ENCODE data around the gene LAMA2.

LAMA2 gene

DNA sequence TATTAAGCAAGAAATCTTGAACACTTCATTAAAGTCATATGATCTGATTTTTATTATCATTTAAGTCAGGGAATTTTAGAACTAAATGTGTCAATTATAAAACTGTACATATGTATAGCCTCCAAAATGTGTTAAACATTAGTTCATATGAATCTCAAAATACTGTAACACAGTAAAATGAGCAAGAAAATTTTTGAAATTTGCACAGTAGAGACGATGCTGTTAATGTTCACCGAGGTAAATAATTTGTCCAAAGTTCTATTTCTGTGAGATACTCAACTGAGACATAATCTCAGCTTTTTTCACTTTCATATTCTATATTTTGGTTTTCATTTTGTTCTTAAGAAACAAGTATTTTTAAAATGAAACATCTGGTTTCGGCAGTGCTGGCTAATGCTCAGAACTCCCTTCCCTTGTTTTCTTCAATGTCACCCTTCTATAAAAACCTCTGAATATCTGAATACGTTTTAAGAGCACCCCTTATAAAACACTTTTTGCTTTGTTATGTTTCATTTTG, 353.1 kb downstream of the LAMA2 start:
- DNase-seq, result no peak

DNA sequence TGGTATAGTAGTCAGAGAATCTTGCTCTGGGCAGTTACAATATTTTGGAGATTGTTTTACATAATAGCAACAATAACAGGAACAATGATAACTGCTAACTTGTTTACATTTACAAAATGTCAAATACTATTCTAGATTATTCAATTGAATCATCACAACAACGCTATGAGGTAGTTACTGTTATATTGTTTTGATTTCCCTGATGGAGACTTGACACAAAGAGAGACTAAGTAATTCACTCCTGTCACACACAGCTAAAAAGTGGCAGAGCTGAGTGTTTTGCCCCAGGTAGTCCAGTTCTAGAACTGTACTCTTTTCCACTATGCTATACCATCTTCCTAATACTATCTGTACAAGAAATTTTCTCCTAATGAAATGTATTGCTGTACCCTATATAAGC, 356.1 kb downstream of the LAMA2 start:
- no peak for DNase-seq

DNA sequence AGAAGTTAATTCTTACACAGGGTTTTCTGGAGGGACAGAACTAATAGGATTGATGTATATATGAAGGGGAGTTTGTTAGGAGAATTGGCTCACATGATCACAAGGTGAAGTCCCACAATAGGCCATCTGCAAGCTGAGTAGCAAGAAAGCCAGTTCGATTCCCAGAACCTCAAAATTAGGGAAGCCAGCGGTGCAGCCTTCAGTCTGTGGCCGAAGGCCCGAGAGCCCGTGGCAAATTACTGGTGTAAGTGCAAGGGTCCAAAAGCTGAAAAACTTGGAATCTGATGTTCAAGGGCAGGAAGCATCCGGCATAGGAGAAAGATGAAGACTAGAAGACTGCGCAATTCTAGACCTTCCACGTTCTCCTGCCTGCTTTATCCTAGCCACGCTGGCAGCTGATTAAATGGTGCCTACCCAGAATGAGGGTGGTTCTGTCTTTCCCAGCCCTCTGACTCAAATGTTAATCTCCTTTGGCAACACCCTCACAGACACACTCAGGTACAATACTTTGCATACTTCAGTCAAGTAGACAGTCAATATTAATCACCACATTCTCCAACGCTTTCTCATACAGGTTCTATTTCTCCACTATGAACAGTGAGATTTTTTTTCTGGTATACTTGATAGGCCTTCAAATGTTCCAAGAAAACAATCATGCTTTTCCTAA, 357.0 kb downstream of the LAMA2 start:
- DNase-seq, result no peak

DNA sequence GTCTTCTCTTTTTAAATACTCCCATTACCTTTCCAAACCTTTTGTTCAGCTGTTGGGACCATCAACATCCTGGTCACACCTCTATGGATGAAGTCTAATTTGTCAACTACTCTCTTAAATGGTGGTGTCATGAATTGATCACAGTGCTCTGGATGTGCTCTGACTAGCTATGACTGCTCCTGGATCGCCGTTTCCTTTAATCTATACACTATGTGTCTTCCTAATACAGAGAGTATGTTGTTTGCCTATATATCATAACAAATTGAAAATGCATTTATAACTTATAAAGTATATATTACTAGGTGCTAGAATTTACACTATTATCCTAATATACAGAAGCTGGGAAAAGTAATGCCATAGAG, 357.5 kb downstream of the LAMA2 start:
- DNase-seq, result no peak

DNA sequence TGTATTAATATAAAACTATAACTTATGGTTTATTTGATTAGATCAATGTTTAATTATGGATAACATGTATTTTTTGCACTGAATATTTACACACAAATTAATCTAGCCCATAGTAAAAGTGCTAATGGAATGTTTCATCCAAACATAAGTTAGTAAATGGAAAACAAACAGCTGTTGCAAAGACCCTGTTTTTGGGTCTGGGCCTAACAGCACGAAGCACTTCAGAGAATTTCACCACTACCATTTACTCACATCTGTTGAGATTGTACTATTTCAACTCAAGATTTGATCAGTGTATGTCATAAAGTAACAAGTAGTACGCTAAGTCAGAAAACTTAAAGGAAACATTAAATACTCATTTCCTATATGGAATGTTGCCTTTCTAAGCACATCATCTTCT, 359.6 kb downstream of the LAMA2 start:
- no peak for DNase-seq

DNA sequence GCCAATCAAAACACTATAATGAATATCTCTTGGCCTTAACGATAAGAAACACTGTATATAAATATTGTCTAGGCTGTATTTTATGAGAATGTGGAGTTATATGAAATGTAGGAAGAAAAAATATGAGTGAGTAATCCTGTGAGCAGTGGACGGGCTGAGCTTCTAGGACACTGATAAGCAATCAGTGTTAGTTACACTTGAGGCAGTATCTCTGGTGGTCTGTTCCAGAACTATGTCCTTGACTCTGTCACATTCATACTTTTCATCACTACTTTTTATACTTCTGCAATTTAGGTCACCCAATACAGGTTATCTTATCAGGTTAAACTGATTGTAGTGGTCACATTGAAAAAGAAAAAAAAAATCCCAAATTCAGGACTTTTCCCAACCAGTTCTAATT, 360.4 kb downstream of the LAMA2 start:
- no peak for DNase-seq

DNA sequence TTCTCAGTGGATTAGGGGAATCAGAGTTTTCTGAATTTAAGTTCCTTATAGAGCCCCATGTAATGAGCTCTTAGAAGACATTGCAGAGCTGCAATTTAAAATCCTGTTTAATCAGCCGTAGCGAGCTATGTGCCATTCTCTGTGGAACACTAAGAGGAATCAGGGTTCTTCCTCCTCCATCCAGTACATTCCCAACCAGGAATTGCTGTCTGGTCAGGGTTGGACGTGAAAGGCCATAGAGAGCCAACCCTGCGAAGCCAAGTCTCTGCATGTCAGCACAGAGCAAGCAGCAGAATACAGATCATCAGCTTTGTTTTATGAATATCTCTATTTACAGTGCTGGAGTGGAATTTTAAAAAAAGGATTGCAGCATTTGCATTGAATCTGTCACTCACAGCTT, 366.0 kb downstream of the LAMA2 start:
- DNase-seq, result no peak

DNA sequence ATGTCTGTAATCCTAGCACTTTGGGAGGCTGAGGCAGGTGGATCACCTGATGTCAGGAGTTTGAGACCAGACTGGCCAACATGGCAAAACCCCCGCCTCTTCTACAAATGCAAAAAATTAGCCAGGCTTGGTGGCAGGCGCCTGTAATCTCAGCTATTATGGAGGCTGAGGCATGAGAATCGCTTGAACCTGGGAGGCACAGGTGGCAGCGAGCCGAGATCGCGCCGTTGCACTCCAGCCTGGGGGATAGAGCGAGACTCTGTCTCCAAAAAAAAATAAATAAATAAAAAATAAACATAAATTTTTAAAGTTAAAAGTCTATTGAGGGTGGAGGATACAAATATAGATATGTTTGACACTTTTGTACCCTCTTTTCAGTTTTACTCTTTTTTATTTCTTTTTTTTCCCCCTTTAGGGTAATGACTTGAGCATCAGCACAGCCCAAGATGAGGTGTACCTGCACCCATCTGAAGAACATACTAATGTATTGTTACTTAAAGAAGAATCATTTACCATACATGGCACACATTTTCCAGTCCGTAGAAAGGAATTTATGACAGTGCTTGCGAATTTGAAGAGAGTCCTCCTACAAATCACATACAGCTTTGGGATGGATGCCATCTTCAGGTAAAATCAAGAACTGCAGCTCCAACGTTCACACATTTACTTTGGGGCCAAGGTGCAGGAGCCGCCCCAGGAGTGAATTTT, 368.9 kb downstream of the LAMA2 start:
- DNase-seq, result no peak

DNA sequence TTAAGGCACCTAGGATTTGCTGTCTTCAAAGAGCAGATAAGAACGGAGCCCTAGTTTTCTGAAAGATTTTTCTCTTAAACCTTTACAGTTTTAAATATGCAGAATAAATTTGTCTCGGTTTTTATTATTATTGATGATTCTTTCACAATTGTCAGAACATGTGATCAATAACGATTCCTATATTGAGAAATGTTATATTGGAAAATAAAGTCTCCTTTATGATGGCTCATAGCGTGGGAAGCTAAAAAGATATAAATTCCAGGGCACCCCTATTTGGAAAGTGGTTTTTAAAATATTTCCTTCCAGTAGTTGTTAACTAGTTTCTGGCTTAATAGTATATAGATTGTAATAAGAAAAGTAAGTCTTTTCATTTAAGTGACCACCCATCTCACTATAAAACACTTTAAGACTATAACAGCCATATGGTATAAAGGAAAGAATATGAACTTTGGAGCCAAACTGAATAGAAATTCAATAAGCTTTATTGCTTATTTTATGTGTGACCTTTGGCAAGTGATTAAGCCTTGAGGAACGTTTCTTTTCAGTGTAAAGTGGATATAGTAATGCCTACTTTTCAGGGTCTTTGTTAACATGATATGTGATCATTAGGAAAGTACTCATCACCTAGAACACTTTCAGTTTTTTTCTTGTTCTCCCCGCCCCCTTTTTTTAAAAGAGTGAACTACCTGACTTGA, 369.6 kb downstream of the LAMA2 start:
- DNase-seq, result no peak

DNA sequence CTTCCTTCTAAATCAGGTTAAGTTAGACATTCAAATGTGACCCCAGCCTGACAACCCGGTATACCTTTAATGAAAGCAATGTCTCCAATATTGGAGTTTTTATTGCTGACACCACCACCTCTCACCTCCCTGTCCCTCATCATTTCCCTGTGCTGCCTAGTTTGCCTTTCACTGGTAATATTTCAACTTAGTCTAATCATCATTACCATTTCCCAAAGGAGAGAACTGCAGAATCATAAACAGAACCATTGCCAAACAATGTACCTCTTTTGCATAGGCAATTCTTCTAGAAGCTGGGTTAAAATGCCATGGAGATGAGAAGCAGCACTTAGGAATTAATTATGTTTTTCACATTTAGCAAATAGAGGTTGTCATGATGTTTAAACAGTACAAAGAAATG, 370.3 kb downstream of the LAMA2 start:
- DNase-seq, result no peak

DNA sequence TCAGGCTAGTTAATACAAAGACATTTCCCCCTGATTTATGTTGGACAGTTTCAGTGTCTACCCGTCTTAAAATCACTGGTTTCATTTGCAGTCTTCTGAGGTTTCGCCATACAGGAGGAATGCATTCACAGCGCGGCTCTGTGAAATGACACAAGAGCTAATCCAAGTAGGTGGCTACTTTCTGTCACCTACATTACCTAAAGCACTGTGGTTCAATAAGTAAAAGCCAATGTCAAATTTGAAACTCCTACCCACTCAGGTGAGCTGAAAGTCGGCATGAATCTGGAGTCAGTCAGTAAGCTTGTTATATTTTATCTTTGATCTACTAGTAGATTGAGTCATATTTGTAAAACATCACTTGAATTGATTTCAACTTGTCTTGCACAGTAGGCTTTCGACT, 370.8 kb downstream of the LAMA2 start:
- no peak for DNase-seq

DNA sequence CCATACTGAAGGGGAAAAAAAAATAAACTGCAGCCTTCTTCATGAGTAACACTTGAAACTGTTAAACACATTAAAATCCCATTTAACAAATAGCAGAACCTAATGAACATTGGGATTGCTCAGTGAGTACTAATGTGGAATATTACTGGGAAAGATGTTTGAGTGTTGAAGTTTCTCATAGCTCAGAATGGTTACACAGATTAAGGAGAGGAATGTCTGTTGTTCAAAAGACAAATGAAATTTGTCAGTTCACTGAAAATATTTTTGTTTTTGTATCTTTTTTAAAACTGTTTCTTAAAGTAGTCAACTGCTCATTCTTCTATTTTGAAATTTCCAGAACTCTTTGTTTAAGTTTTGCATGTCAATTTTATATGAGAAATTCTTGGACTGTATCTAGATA, 374.3 kb downstream of the LAMA2 start:
- no peak for DNase-seq

DNA sequence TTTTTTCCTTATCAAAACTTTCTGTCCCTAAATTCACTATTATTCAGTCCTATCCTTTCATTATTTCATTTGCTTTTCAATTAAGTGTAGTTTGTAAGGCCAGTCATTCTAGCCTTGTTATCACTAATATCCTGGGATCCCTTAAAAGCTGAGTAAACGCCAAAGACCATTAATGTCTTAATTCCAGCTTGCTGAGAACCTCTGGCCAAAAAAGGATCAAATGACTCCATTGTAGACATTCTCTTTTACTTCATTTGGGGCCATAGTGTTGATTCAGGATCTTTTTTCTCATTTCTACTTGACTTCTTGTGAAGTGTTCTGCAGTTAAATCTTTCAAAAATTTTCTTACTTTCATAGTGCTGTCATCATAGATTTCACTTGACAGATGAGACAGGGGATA, 379.7 kb downstream of the LAMA2 start:
- DNase-seq, result no peak

DNA sequence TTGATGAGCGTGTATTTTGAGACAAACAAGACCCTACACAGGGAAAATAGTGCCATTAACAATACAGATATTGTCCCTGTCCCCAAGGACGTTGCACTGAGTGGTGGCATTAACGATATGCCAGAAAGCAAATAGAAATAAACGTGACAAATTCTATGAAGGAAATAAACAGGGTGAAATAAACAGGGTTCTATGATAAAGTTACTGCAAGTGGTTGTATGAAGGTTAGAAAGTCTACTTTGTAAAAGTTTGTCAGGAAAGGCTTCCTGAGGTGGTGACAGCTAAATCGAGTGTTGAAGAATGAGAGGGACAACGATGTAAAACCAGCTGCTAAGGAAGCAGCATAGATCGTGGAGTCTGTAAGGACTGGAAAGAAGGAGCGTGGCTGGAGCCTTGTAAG, 380.2 kb downstream of the LAMA2 start:
- DNase-seq, result no peak

DNA sequence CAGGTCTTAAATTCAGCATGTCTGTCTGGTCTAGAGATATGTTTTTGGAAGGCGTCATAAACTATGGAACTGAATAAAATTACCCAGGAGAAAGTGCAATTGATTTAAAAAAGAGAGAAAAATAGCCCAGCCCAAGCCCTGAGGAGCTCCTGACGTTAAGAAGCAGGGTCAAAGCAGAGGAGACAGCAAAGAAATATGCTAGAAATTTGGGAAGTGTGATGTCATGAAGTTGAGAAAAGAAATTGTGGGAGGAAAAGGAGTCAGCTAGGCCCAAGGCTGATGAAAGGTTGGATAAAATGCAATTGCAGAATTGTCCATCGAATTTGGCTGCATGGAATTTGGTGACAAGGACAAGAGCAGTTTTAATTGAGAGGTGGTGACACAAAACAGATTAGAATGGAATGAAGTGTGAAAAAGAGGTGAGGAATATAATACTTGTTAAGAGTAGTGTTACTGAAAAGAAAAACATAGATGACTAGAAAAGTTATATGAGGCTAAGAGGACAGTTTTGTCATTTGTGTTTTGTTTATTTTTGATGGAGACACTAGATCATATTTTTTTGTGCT, 381.6 kb downstream of the LAMA2 start:
- no peak for DNase-seq

DNA sequence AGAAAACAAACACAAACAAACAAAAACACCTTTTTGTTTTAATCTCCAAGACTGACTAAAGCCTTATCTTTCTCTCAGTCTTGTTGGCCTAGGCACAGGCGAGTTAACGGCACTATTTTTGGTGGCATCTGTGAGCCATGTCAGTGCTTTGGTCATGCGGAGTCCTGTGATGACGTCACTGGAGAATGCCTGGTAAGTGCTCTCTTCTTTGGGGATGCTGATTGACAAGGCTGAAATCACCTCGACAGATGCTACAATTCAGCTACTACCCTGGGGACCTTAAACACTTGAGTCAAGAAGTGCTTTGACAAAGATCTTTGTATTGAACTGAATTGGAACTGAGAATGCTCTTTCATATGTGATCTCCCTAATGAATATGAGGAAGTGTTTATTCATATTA, 384.1 kb downstream of the LAMA2 start:
- no peak for DNase-seq

DNA sequence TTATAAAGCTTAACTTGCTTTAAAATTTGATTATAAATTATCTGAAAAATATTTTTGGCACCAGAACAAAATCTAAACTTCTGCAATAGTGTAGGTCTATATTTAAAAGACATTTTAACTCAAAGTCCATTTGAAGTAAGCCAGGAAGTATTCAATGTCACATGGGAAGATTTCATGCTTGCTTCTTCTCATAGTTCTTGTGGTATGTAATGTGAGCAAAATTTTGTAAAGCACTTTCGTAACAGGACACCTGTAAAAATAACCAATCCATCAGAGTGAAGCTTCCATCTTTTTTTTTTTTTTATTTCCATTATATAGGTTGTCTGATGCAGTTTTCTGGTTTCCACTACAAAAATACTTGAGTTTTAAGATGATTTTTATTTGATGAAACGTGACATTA, 386.1 kb downstream of the LAMA2 start:
- no peak for DNase-seq

DNA sequence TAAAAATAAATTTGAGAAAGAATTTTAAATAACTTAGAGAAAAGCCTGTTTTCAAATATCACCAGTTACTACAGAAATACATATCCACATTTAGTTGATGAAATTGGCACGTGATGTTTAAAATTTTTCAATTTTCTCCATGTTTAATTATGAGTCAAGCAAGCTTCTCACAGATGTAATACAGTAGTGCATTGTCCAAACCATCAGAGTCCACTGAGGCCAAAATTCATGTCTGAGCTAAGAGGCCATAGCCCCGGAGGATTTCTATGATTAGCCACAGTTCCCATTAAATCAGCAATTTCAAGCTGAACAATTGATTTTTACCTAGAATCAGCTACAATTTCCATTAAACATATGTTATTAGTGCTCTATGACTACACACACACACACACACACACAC, 387.0 kb downstream of the LAMA2 start:
- no peak for DNase-seq

DNA sequence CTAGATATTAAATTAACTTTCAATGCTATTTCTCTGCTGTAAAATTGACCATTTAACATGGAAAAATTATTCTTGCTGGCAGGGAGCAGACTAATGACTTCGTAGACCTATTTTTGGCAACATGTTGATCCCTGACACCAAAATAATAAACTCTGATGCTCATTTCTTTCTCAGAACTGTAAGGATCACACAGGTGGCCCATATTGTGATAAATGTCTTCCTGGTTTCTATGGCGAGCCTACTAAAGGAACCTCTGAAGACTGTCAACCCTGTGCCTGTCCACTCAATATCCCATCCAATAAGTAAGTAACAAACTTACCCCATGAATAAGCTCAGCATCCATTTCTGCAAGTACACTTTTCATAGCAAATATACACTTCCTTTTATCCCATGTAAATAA, 387.5 kb downstream of the LAMA2 start:
- no peak for DNase-seq

DNA sequence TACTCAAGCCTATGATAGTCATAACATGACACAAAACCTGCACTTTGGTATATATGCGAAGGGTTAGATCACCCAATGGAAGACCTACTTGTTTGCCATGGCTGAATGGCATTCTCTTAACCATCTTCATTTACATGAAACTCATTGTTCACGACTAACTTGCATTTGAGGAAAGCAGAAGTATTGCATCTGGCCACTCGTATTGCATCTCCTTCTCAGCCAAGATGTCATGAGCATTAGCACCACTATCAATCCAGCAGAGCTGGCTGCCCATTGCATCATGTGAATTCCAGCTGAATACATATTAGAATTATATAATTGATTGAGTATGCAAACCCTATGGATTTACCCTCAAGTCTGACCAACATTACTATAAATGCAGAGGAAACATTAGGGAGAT, 390.2 kb downstream of the LAMA2 start:
- no peak for DNase-seq

DNA sequence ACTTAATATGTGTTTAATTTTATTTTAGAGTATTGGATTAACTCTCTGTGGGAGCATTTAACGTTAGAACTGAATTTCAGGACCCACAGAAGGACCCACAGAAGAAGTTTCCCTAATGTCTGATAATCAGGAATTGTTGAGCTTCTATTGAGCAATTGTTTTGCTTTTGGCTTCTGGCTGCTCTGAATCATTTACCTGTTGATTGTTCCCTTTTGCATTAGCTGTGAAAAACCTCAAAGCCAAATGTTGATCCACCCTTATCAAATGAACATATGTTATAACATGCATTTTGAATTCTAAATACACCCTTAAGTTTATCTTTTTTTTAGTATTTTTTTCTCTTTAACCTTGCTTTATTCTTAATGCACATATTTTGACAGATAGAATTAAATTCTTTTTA, 393.5 kb downstream of the LAMA2 start:
- no peak for DNase-seq

DNA sequence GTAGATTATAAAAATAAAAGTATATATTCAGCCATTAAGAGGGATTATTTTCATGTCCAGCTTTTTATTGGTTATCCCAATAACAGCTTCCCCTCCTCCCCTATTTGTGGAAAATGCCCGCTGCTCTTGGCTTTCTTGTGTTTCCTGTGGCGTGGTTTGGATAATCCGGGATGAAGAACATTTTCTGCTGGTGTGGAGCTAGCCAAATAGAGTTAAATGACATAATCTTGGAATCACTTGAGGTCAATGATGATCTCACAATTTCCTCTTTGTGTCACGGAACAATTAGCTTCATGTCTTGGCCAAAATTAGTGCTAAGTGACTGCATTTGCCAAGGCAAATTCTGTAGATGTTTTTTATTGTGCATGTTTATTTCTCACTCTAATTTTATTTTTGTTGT, 394.0 kb downstream of the LAMA2 start:
- DNase-seq, result no peak

DNA sequence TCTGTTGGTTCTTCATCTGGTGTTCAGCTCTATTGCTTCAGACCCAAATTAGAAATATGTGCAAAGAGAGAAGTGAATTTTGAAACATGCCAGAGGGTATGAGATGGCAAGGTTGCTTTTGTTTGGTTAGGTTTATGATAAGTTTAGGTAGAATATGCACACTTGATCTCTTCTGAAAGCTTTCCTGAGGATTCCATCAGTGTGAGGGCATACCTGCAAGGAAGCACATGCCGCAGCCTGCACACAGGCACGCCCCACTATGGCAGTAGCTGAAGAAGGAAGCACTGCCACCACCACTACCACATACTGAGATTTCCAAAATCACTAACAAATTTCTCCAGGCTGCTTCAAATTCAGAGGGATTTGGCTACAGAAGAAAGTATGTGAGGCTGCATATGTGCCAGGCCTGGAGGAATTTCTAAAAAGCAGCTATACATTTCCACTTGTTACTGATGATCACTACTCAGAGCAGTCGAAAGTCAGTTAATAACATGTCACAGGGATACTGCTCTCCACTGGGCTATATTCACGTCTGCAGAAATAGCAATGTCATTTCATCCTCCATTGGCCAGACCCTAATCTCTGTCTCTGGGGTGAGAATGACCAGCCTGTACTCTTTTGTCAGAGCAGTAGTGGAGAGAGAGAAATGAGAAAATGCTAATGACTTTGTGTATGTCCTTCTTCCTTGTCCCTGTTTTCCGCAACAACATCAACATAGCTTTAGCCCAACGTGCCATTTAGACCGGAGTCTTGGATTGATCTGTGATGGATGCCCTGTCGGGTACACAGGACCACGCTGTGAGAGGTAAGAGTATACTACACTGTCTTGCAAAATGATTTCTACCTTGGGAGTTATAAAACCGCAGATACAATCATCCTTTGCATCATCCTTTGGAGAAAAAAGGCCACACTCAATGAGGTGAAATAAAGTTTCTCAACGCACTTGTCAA, 396.7 kb downstream of the LAMA2 start:
- DNase-seq, result no peak
